D721Med (cell line): ENCODE measurements around the gene SURF6.

ENCODE experiments used
- DNase-seq: peaks from one replicate; pipeline ENCODE4 v3.0.0; 2011; ENCODE audit warnings: low spot score; ENCODE audit not compliant: insufficient read length
- FAIRE-seq: peaks from 2 replicates; lab custom pipeline; 2011; peaks lifted over from hg19 to GRCh38; lab: Jason Lieb, UNC
- TF ChIP-seq, protein P1 (sequence below): IDR thresholded peaks from 2 replicates; pipeline ENCODE4 v1.5.1; 2012; ENCODE audit warnings: mild to moderate bottlenecking, control low read depth; ENCODE audit not compliant: insufficient read depth; ENCODE audit errors: missing control alignments

SURF6 gene

DNA sequence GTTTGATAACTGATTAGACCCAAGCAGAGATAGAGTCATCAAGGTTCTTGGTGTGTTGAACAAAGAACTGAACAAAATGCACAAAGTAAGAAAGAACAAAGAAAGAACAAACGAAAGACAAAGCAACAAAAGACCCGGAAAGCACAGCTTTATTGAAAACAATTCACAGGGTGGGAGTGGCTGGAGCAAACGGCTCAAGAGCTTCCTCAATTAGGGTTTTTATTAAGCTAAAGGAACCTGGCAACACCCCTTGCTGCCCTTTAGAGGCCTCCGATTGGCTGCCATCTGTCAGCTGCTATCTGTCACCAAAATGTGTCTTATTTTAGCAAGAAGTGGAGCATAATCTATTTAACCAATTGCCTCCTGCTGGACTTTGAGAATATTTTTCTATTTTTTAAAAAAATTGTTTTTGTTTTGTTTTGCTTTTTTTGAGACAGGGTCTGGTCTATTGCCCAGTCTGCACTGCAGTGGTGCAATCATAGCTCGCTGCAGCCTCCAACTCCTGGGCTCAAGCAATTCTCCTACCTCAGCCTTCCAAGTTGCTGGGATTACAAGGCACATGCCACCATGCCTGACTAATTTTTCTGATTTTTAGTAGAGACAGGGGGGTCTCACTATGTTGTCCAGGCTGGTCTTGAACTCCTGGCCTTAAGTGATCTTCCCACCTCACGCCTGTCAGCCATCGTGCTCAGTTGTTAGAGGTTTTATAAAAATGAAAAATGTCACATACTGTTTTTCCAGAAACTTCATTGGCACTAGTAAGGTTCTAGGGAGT lies 53.3 kb downstream of the SURF6 start:
- FAIRE-seq = no peak
- TF ChIP-seq, protein P1, sequence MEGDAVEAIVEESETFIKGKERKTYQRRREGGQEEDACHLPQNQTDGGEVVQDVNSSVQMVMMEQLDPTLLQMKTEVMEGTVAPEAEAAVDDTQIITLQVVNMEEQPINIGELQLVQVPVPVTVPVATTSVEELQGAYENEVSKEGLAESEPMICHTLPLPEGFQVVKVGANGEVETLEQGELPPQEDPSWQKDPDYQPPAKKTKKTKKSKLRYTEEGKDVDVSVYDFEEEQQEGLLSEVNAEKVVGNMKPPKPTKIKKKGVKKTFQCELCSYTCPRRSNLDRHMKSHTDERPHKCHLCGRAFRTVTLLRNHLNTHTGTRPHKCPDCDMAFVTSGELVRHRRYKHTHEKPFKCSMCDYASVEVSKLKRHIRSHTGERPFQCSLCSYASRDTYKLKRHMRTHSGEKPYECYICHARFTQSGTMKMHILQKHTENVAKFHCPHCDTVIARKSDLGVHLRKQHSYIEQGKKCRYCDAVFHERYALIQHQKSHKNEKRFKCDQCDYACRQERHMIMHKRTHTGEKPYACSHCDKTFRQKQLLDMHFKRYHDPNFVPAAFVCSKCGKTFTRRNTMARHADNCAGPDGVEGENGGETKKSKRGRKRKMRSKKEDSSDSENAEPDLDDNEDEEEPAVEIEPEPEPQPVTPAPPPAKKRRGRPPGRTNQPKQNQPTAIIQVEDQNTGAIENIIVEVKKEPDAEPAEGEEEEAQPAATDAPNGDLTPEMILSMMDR = no peak
- no peak for DNase-seq

DNA sequence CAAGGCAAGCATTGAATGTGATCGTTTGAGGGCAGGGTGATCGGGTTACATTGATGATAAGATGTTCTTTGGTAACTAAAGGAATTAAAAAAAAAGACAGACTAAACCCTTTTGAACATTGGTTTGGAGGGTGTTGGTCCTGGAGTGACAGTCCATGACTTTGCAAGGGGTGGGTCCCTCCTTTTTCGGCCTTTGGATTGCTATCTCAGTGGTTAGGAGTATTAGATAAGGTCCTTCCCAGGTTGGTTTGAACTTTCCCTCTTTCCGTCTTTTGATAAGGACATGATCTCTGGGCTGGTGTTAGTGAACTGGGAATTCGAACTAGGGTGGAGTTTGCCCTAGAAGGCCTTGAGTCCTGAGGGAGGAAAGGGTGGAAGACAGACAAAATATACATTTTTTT lies 55.6 kb downstream of the SURF6 start:
- TF ChIP-seq, protein P1 = no peak
- no peak for FAIRE-seq
- no peak for DNase-seq
